ENCODE data around the gene CST6.
A peak's percentile ranks its signal among the peaks of the same experiment; 100 is the strongest.

Gene CST6

GRCh38 chr11:66047541-66048365 is 35.9 kb downstream of the CST6 start:
- Histone ChIP-seq H3K27ac (ENCODE audit: low read depth, low read length) (no peak overlapping the region), H3K27me3 (ENCODE audit: control insufficient read depth, insufficient read depth, low read length) (peaks cover 6% of the 10 kb centered on the region), H3K4me1 (ENCODE audit: control insufficient read depth, insufficient read depth, low read length) (peaks cover 4% of the 10 kb centered on the region), H3K9ac (ENCODE audit: low read length) (no peak overlapping the region), H3K4me3 (ENCODE audit: low read length) (no peak overlapping the region), H3K36me3 (ENCODE audit: control insufficient read depth, insufficient read depth, low read length) (no peaks in the 10 kb centered on the region)

- H3K4me3 ChIP-seq (ENCODE audit: low read length): no peak within 1 kb of the TSS
- H3K27me3 ChIP-seq (ENCODE audit: control insufficient read depth, insufficient read depth, low read length): peaks cover 6% of the 10 kb centered on the region
- no peak within 1 kb of the TSS for H3K27ac ChIP-seq (ENCODE audit: low read depth, low read length)
- H3K4me1 ChIP-seq (ENCODE audit: control insufficient read depth, insufficient read depth, low read length): peaks cover 13% of the 10 kb centered on the region
- no peak within 1 kb of the TSS for H3K9ac ChIP-seq (ENCODE audit: low read length)
- no peaks in the 10 kb centered on the region for H3K36me3 ChIP-seq (ENCODE audit: control insufficient read depth, insufficient read depth, low read length)
These were observed 36.9 kb downstream of the CST6 start, which contains the start of gene GAL3ST3 for GRCh38 chr11:66048547-66049323. GAL3ST3 (minus strand) TSS chr11:66049161; CDS start chr11:66045415, 3,746 bp downstream.

GRCh38 chr11:66050581-66051231 is 38.9 kb downstream of the CST6 start:
- peak overlapping the region; percentile 68 for H3K4me3 ChIP-seq (ENCODE audit: low read length)
- H3K27ac ChIP-seq (ENCODE audit: low read depth, low read length): no peak overlapping the region
- peaks cover 6% of the 10 kb centered on the region for H3K27me3 ChIP-seq (ENCODE audit: control insufficient read depth, insufficient read depth, low read length)
- H3K36me3 ChIP-seq (ENCODE audit: control insufficient read depth, insufficient read depth, low read length): peaks cover 7% of the 10 kb centered on the region
- H3K9ac ChIP-seq (ENCODE audit: low read length): no peak overlapping the region
- H3K4me1 ChIP-seq (ENCODE audit: control insufficient read depth, insufficient read depth, low read length): peaks cover 13% of the 10 kb centered on the region

GRCh38 chr11:66051371-66051765 is 39.6 kb downstream of the CST6 start:
- peak overlapping the region; percentile 68 for H3K4me3 ChIP-seq (ENCODE audit: low read length)
- peaks cover 6% of the 10 kb centered on the region for H3K27me3 ChIP-seq (ENCODE audit: control insufficient read depth, insufficient read depth, low read length)
- H3K4me1 ChIP-seq (ENCODE audit: control insufficient read depth, insufficient read depth, low read length): peaks cover 13% of the 10 kb centered on the region
- H3K27ac ChIP-seq (ENCODE audit: low read depth, low read length): peak overlapping the region; percentile 82
- peaks cover 7% of the 10 kb centered on the region for H3K36me3 ChIP-seq (ENCODE audit: control insufficient read depth, insufficient read depth, low read length)
- peak overlapping the region; percentile 66 for H3K9ac ChIP-seq (ENCODE audit: low read length)

GRCh38 chr11:66051766-66052663 is 40.2 kb downstream of the CST6 start, which contains the start of gene SF3B2:
SF3B2 (plus strand) TSS chr11:66052364; CDS start chr11:66052385, 21 bp downstream.
- Histone ChIP-seq H3K36me3 (ENCODE audit: control insufficient read depth, insufficient read depth, low read length) (peaks cover 7% of the 10 kb centered on the region), H3K27me3 (ENCODE audit: control insufficient read depth, insufficient read depth, low read length) (peaks cover 6% of the 10 kb centered on the region), H3K4me3 (ENCODE audit: low read length) (peak within 1 kb of the TSS; percentile 79), H3K9ac (ENCODE audit: low read length) (peak within 1 kb of the TSS; percentile 68), H3K27ac (ENCODE audit: low read depth, low read length) (peak within 1 kb of the TSS; percentile 82), H3K4me1 (ENCODE audit: control insufficient read depth, insufficient read depth, low read length) (peaks cover 13% of the 10 kb centered on the region)

GRCh38 chr11:66052664-66052982 is 40.8 kb downstream of the CST6 start:
- Histone ChIP-seq H3K36me3 (ENCODE audit: control insufficient read depth, insufficient read depth, low read length) (peaks cover 12% of the 10 kb centered on the region), H3K27ac (ENCODE audit: low read depth, low read length) (peak overlapping the region; percentile 48), H3K4me1 (ENCODE audit: control insufficient read depth, insufficient read depth, low read length) (peaks cover 13% of the 10 kb centered on the region), H3K27me3 (ENCODE audit: control insufficient read depth, insufficient read depth, low read length) (peaks cover 6% of the 10 kb centered on the region), H3K9ac (ENCODE audit: low read length) (peak overlapping the region; percentile 68), H3K4me3 (ENCODE audit: low read length) (peak overlapping the region; percentile 79)

- peaks cover 13% of the 10 kb centered on the region for H3K4me1 ChIP-seq (ENCODE audit: control insufficient read depth, insufficient read depth, low read length)
- H3K9ac ChIP-seq (ENCODE audit: low read length): no peak overlapping the region
- H3K36me3 ChIP-seq (ENCODE audit: control insufficient read depth, insufficient read depth, low read length): peaks cover 32% of the 10 kb centered on the region
- no peaks in the 10 kb centered on the region for H3K27me3 ChIP-seq (ENCODE audit: control insufficient read depth, insufficient read depth, low read length)
- H3K27ac ChIP-seq (ENCODE audit: low read depth, low read length): no peak overlapping the region
- no peak overlapping the region for H3K4me3 ChIP-seq (ENCODE audit: low read length)
These were observed 43.2 kb downstream of the CST6 start for GRCh38 chr11:66055021-66055420.

- Histone ChIP-seq H3K36me3 (ENCODE audit: control insufficient read depth, insufficient read depth, low read length) (peaks cover 46% of the 10 kb centered on the region), H3K9ac (ENCODE audit: low read length) (no peak overlapping the region)
These were observed 44.7 kb downstream of the CST6 start for GRCh38 chr11:66056501-66056900.

GRCh38 chr11:66059966-66060680 is 48.3 kb downstream of the CST6 start:
- peaks cover 66% of the 10 kb centered on the region for H3K36me3 ChIP-seq (ENCODE audit: control insufficient read depth, insufficient read depth, low read length)
- no peak overlapping the region for H3K27ac ChIP-seq (ENCODE audit: low read depth, low read length)
- no peak overlapping the region for H3K4me3 ChIP-seq (ENCODE audit: low read length)
- no peaks in the 10 kb centered on the region for H3K4me1 ChIP-seq (ENCODE audit: control insufficient read depth, insufficient read depth, low read length)
- no peaks in the 10 kb centered on the region for H3K27me3 ChIP-seq (ENCODE audit: control insufficient read depth, insufficient read depth, low read length)
- no peak overlapping the region for H3K9ac ChIP-seq (ENCODE audit: low read length)

More at GRCh38 chr11:66056501-66056900, 44.7 kb downstream of the CST6 start:
- H3K4me1 ChIP-seq (ENCODE audit: control insufficient read depth, insufficient read depth, low read length): peaks cover 10% of the 10 kb centered on the region
- no peak overlapping the region for H3K4me3 ChIP-seq (ENCODE audit: low read length)
- no peak overlapping the region for H3K27ac ChIP-seq (ENCODE audit: low read depth, low read length)
- no peaks in the 10 kb centered on the region for H3K27me3 ChIP-seq (ENCODE audit: control insufficient read depth, insufficient read depth, low read length)

GRCh38 chr11:66061268-66061667 is 49.5 kb downstream of the CST6 start:
- peaks cover 63% of the 10 kb centered on the region for H3K36me3 ChIP-seq (ENCODE audit: control insufficient read depth, insufficient read depth, low read length)
- H3K9ac ChIP-seq (ENCODE audit: low read length): no peak overlapping the region
- no peaks in the 10 kb centered on the region for H3K27me3 ChIP-seq (ENCODE audit: control insufficient read depth, insufficient read depth, low read length)
- no peak overlapping the region for H3K27ac ChIP-seq (ENCODE audit: low read depth, low read length)
- no peaks in the 10 kb centered on the region for H3K4me1 ChIP-seq (ENCODE audit: control insufficient read depth, insufficient read depth, low read length)
- no peak overlapping the region for H3K4me3 ChIP-seq (ENCODE audit: low read length)

- H3K36me3 ChIP-seq (ENCODE audit: control insufficient read depth, insufficient read depth, low read length): peaks cover 64% of the 10 kb centered on the region
- H3K27ac ChIP-seq (ENCODE audit: low read depth, low read length): no peak overlapping the region
- no peak overlapping the region for H3K9ac ChIP-seq (ENCODE audit: low read length)
These were observed 50.6 kb downstream of the CST6 start for GRCh38 chr11:66062408-66062807.

More at GRCh38 chr11:66062408-66062807, 50.6 kb downstream of the CST6 start:
- no peaks in the 10 kb centered on the region for H3K4me1 ChIP-seq (ENCODE audit: control insufficient read depth, insufficient read depth, low read length)
- no peaks in the 10 kb centered on the region for H3K27me3 ChIP-seq (ENCODE audit: control insufficient read depth, insufficient read depth, low read length)
- no peak overlapping the region for H3K4me3 ChIP-seq (ENCODE audit: low read length)
